NK-92 treated with Interleukin-12 subunit alpha and Interleukin-12 subunit beta, amount 100 ng/mL, for 24 hours (cell line): ENCODE data around the gene OPHN1.

Experiments
- DNase-seq: peaks from one replicate; lab custom pipeline; 2025; lab: John Stamatoyannopoulos, UW

OPHN1 gene

GRCh38 chrX:68433155-68433980 is at the start of gene OPHN1:
TSS of gene OPHN1 (minus strand) at chrX:68433495. CDS start at chrX:68433020, 475 bp downstream.
- no peak for DNase-seq

- no peak for DNase-seq
Observed at GRCh38 chrX:68480969-68481368, 47.7 kb upstream of the OPHN1 start.

GRCh38 chrX:68464796-68465195 is 31.5 kb upstream of the OPHN1 start:
- DNase-seq: no peak

- DNase-seq: no peak
Observed at GRCh38 chrX:68463880-68464279, 30.6 kb upstream of the OPHN1 start.

GRCh38 chrX:68462653-68463052 is 29.4 kb upstream of the OPHN1 start:
- DNase-seq: no peak

GRCh38 chrX:68462197-68462596 is 28.9 kb upstream of the OPHN1 start:
- no peak for DNase-seq

GRCh38 chrX:68461576-68461975 is 28.3 kb upstream of the OPHN1 start:
- DNase-seq: no peak

- no peak for DNase-seq
Observed at GRCh38 chrX:68461093-68461492, 27.8 kb upstream of the OPHN1 start.

GRCh38 chrX:68455151-68455510 is 21.8 kb upstream of the OPHN1 start:
- DNase-seq: no peak

- DNase-seq: no peak
Observed at GRCh38 chrX:68454476-68455150, 21.3 kb upstream of the OPHN1 start.

GRCh38 chrX:68451720-68452119 is 18.4 kb upstream of the OPHN1 start:
- DNase-seq: no peak

- peak; percentile 19 for DNase-seq
Observed at GRCh38 chrX:68443155-68443868, 10.0 kb upstream of the OPHN1 start.

- DNase-seq: no peak
Observed at GRCh38 chrX:68440940-68441339, 7.6 kb upstream of the OPHN1 start.

- DNase-seq: no peak
Observed at GRCh38 chrX:68440442-68440841, 7.1 kb upstream of the OPHN1 start.

- DNase-seq: no peak
Observed at GRCh38 chrX:68439341-68439740, 6.0 kb upstream of the OPHN1 start.

GRCh38 chrX:68438575-68438974 is 5.3 kb upstream of the OPHN1 start:
- no peak for DNase-seq

- no peak for DNase-seq
Observed at GRCh38 chrX:68433981-68434299, 645 bp upstream of the OPHN1 start.

- DNase-seq: no peak
Observed at GRCh38 chrX:68432648-68433047, 647 bp downstream of the OPHN1 start.

GRCh38 chrX:68431836-68432235 is 1.5 kb downstream of the OPHN1 start:
- no peak for DNase-seq

- DNase-seq: no peak
Observed at GRCh38 chrX:68429216-68429615, 4.1 kb downstream of the OPHN1 start.

GRCh38 chrX:68428431-68428830 is 4.9 kb downstream of the OPHN1 start:
- DNase-seq: no peak

- no peak for DNase-seq
Observed at GRCh38 chrX:68424719-68425118, 8.6 kb downstream of the OPHN1 start.

GRCh38 chrX:68422478-68422877 is 10.8 kb downstream of the OPHN1 start:
- DNase-seq: no peak
